Epithelial cell of esophagus (primary cell): ENCODE measurements around the gene ACBD5.

Experiments
- DNase-seq: peaks from one replicate; pipeline ENCODE4 v3.0.0; 2010; ENCODE audit warnings: low read depth
- H3K4me3 ChIP-seq: 2 replicates; pipeline ENCODE4 v1.5.1; 2011; ENCODE audit warnings: mild to moderate bottlenecking, low read length, control low read depth
- TF ChIP-seq, protein P1 (sequence below): IDR thresholded peaks from 2 replicates; pipeline ENCODE4 v1.5.1; 2011; ENCODE audit warnings: low read depth, mild to moderate bottlenecking, low read length, control low read depth, inconsistent platforms; ENCODE audit not compliant: insufficient read depth; ENCODE audit errors: missing control alignments

Gene ACBD5

GRCh38 chr10:27256299-27257189 is 15.9 kb upstream of the ACBD5 start:
- H3K4me3 ChIP-seq: no peak overlapping the region
- TF ChIP-seq, protein P1, sequence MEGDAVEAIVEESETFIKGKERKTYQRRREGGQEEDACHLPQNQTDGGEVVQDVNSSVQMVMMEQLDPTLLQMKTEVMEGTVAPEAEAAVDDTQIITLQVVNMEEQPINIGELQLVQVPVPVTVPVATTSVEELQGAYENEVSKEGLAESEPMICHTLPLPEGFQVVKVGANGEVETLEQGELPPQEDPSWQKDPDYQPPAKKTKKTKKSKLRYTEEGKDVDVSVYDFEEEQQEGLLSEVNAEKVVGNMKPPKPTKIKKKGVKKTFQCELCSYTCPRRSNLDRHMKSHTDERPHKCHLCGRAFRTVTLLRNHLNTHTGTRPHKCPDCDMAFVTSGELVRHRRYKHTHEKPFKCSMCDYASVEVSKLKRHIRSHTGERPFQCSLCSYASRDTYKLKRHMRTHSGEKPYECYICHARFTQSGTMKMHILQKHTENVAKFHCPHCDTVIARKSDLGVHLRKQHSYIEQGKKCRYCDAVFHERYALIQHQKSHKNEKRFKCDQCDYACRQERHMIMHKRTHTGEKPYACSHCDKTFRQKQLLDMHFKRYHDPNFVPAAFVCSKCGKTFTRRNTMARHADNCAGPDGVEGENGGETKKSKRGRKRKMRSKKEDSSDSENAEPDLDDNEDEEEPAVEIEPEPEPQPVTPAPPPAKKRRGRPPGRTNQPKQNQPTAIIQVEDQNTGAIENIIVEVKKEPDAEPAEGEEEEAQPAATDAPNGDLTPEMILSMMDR: no peak

DNA sequence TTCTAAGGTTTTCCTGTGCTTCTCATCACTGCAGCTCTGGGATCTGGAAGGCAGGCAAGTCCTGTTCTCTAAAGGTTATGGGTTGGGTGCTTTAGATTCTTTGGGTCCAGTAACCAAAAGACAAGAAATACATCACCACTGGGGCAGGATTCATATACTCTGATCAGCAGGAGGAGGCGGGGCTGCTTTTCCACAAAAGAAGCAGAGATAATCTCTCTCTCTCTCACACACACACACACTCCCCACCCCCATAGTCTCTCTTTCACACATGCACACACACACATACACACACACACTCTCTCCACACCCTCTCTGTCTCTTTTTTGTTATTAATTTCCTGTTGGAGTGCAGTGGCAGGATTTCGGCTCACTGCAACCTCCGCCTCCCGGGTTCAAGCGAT is 13.0 kb upstream of the ACBD5 start:
- DNase-seq: no peak
- H3K4me3 ChIP-seq: no peak overlapping the region
- TF ChIP-seq, protein P1: no peak

More at GRCh38 chr10:27256299-27257189, 15.9 kb upstream of the ACBD5 start:
- no peak for DNase-seq

DNA sequence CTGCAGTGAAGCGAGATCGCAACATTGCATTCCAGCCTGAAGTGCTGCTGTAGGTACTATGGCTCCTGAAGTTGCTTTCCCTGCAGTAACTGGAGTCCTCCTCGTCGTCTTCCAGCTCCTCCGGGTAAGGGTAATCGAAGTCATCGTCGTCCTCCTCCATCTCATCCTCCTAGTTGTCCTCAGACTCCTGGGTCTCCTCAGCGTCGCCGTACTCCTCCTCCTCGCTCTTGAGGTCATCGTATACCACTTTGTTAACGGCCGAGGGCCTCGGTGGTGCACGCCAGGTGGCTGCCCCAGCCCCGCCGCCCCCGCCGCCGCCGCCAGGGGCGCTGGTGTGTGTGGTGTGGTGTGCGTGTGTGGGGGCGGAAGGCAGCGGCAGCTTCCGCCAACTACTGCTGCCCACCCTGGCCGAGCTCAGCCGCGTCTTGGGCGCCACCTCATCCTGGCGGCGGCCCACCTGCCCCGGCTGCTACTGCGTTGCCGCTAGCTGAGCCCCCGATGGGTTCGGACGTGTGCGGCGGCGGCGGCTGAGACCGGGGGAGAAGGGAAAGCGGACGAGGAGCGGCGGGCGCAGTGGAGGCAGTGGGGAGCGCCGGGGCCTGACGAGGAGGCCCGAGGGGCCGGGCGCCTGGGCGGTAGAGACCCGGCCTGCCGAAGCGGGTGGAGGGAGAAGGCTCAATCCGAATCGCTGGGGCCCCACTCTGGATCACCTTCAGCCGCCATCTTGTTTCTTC is 11.8 kb upstream of the ACBD5 start:
- TF ChIP-seq, protein P1: peak; percentile 31
- H3K4me3 ChIP-seq: peak overlapping the region; percentile 57
- peak; percentile 64 for DNase-seq

- no peak overlapping the region for H3K4me3 ChIP-seq
- no peak for DNase-seq
- TF ChIP-seq, protein P1: no peak
Observed at GRCh38 chr10:27251554-27251953, 11.0 kb upstream of the ACBD5 start.

GRCh38 chr10:27248215-27248614 is 7.6 kb upstream of the ACBD5 start:
- DNase-seq: no peak
- TF ChIP-seq, protein P1: no peak
- H3K4me3 ChIP-seq: no peak overlapping the region

DNA sequence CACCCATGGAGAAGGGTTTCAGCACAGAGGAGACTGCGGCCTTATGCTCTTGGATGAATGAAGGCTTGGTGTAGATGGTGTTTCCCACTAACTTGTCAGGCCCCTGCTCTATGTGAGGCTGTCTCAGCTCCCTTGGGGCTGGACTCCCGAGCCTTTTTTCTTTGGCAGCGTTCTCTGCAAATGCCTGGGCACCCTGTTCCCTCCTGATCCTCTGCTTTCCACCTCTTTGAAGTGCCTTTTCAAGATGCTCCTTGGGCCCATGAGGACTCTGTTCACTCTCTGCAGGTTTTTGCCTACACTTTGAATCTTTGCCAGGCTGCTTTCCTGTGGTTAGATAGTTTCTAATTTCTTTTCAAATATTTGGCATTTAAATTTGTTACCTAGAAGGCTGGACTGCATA is 6.8 kb upstream of the ACBD5 start:
- no peak overlapping the region for H3K4me3 ChIP-seq
- no peak for DNase-seq
- TF ChIP-seq, protein P1: no peak
